Common myeloid progenitor, CD34-positive (primary cell): ENCODE results near the gene EXD3.
"Not testable (repeated sequence)": the region's sequence is repeated elsewhere in the genome, so short reads cannot be mapped to it uniquely, and the experiment has no call there.

Experiments
- CTCF ChIA-PET: fragments of 350-600 bp; sonication (Branson Sonifier 250); formaldehyde crosslinking; loops from one replicate; lab custom pipeline; 2021; ENCODE audit warnings: antibody characterized with exemption; lab: Charles Lee
- POLR2A ChIA-PET: fragments of 350-600 bp; sonication (Branson Sonifier 250); formaldehyde crosslinking; loops from one replicate; lab custom pipeline; 2021; ENCODE audit warnings: antibody characterized with exemption; lab: Charles Lee
- DNase-seq, 3 donors: peaks; one replicate each; pipeline versions ENCODE4 v3.0.0 to v3.0.0-alpha.2; 2013
- H3K27ac ChIP-seq, 2 experiments: 1 replicate in 1 of 2; 2 replicates in 1 of 2; pipeline ENCODE4 v1.7.0; 2013; ENCODE audit warnings: inconsistent platforms in 2 of 2, low read length in 2 of 2, mild to moderate bottlenecking in 2 of 2, low read depth in 1 of 2, moderate library complexity in 1 of 2; ENCODE audit not compliant: severe bottlenecking in 2 of 2, insufficient read depth in 1 of 2, poor library complexity in 1 of 2
- H3K27me3 ChIP-seq, 5 experiments: replicated peaks in 2 of 5; 1 replicate in 3 of 5; 2 replicates in 2 of 5; pipeline versions ENCODE4 v1.6.1 to v1.7.0; 2013; ENCODE audit warnings: low read length in 4 of 5, mild to moderate bottlenecking in 2 of 5, moderate library complexity in 2 of 5, inconsistent platforms in 1 of 5; ENCODE audit not compliant: insufficient read depth in 5 of 5, control insufficient read depth in 4 of 5
- H3K36me3 ChIP-seq, 4 experiments: 1 replicate in 2 of 4; 2 replicates in 2 of 4; pipeline versions ENCODE4 v1.6.1 to v1.7.0; 2013; ENCODE audit warnings: low read length in 3 of 4, control low read depth in 1 of 4, mild to moderate bottlenecking in 1 of 4; ENCODE audit not compliant: control insufficient read depth in 4 of 4, insufficient read depth in 4 of 4
- H3K4me1 ChIP-seq, 4 experiments: 1 replicate in 3 of 4; 2 replicates in 1 of 4; pipeline versions ENCODE4 v1.6.1 to v1.7.1; 2013; ENCODE audit warnings: low read length in 3 of 4, mild to moderate bottlenecking in 3 of 4, control low read depth in 1 of 4, inconsistent platforms in 1 of 4, moderate library complexity in 1 of 4; ENCODE audit not compliant: control insufficient read depth in 4 of 4, insufficient read depth in 4 of 4; ENCODE audit errors: control extremely low read depth in 1 of 4
- H3K4me3 ChIP-seq, 7 experiments: 1 replicate in 4 of 7; 2 replicates in 3 of 7; pipeline versions ENCODE4 v1.5.1 to v1.7.0; 2013; ENCODE audit warnings: mild to moderate bottlenecking in 7 of 7, low read length in 6 of 7, moderate library complexity in 6 of 7, inconsistent platforms in 2 of 7, low read depth in 2 of 7, control low read depth in 1 of 7; ENCODE audit not compliant: insufficient read depth in 4 of 7, control insufficient read depth in 1 of 7; ENCODE audit errors: extremely low read depth in 1 of 7
- H3K9me3 ChIP-seq, 5 experiments: 1 replicate in 4 of 5; 2 replicates in 1 of 5; pipeline versions ENCODE4 v1.6.1 to v1.7.1; 2013; ENCODE audit warnings: low read length in 4 of 5, mild to moderate bottlenecking in 2 of 5, inconsistent platforms in 1 of 5, low read depth in 1 of 5, moderate library complexity in 1 of 5; ENCODE audit not compliant: control insufficient read depth in 4 of 5, insufficient read depth in 2 of 5; ENCODE audit errors: control extremely low read depth in 1 of 5
- WGBS: methylation state at CpG from one replicate; pipeline ENCODE4 v1.1.5; 2013; ENCODE audit not compliant: insufficient coverage; 5-methylcytosine and 5-hydroxymethylcytosine counted together

Gene EXD3

GRCh38 chr9:137451264-137452005, 28.5 kb upstream of the EXD3 start:
- POLR2A ChIA-PET, DNase-seq, H3K27me3 ChIP-seq, CTCF ChIA-PET, H3K9me3 ChIP-seq, H3K4me3 ChIP-seq, H3K27ac ChIP-seq: not testable (repeated sequence)
- peaks cover 0 to 46% (median 8%) of the 10 kb centered on the region in 4 experiments for H3K36me3 ChIP-seq
- H3K4me1 ChIP-seq: peaks cover 0 to 45% (median 32%) of the 10 kb centered on the region in 4 experiments
- WGBS: 14% methylated on average over 2 of the region's 31 CpGs

GRCh38 chr9:137450539-137451222, 27.7 kb upstream of the EXD3 start:
- H3K27ac ChIP-seq, POLR2A ChIA-PET, H3K9me3 ChIP-seq, H3K27me3 ChIP-seq, H3K4me3 ChIP-seq: not testable (repeated sequence)
- Histone ChIP-seq H3K36me3 (peaks cover 0 to 39% (median 8%) of the 10 kb centered on the region in 4 experiments), H3K4me1 (peaks cover 0 to 49% (median 32%) of the 10 kb centered on the region in 4 experiments)
- peak in 2 of 3 donors; percentile 40 to 47 for DNase-seq
- CTCF ChIA-PET: interaction anchor here (0.6 kb wide), 1 partner anchor 177 kb away, joined by 3 read pairs; no protein-coding TSS in a partner anchor
- 28% methylated on average over 5 of the region's 24 CpGs for WGBS

- H3K27me3 ChIP-seq: no peaks in the 10 kb centered on the region
- POLR2A ChIA-PET: no interaction called here
- peaks cover 0 to 35% (median 7%) of the 10 kb centered on the region in 4 experiments for H3K36me3 ChIP-seq
- H3K4me3 ChIP-seq: no peak overlapping the region
- CTCF ChIA-PET: interaction anchor here (0.6 to 1.1 kb wide), 2 partner anchors 28 to 177 kb away, joined by 3 read pairs; partner anchors contain the start of gene EXD3
- peaks cover 0 to 55% (median 34%) of the 10 kb centered on the region in 4 experiments for H3K4me1 ChIP-seq
- 92% methylated on average over 10 of the region's 18 CpGs for WGBS
- no peaks in the 10 kb centered on the region for H3K9me3 ChIP-seq
- DNase-seq: peak in 1 of 3 donors; percentile 33
- no peak overlapping the region for H3K27ac ChIP-seq
These were observed 27.1 kb upstream of the EXD3 start for GRCh38 chr9:137449931-137450538.

DNA sequence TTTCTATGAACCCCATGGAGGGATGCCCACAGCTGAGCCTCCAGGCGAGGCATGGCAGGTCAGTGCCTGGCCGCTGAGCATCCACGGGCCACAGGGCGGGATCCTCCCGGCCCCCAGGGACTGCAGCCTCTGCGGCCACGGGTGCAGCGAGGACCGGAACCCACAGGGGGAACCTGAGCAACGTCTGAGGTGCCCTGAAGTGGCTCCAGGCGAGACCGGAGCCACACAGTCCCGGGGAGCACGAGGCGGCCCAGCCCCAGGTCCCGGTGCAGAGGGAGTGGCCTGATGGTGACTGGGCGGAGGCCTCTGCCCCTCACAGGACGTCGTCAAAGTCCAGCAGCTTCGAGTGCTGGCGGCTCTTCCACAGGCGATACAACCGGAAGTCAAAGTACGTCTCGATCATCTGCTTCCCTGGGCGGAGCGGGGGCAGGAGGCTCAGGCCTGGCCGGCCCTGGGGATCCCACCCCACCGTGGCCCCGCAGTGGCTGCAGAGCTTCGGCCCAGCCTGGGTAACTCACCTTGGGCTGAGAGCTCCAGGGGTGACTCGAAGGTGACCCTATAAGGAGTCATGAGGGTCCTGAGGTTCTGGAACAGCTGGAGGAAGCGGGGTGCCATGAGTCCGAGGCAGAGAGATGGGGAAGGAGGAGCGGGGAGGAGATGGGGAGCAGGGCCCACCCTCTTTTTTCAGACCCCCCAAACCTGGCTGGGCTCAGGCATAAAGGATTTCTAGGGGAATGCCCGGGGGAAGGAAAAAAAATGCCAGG, 26.3 kb upstream of the EXD3 start:
- WGBS: 96% methylated on average over 34 of the region's 36 CpGs
- Histone ChIP-seq H3K36me3 (peaks cover 0 to 28% (median 7%) of the 10 kb centered on the region in 4 experiments), H3K27me3 (no peaks in the 10 kb centered on the region), H3K9me3 (no peaks in the 10 kb centered on the region), H3K27ac (no peak overlapping the region), H3K4me3 (no peak overlapping the region), H3K4me1 (peaks cover 0 to 48% (median 28%) of the 10 kb centered on the region in 4 experiments)
- CTCF ChIA-PET: interaction anchor here (1.1 kb wide), 1 partner anchor 27 kb away, joined by 3 read pairs; the partner anchor contains the start of gene EXD3
- no peak for DNase-seq
- POLR2A ChIA-PET: interaction anchor here (0.7 to 1.5 kb wide), 2 partner anchors 13 to 217 kb away, joined by 4 read pairs; no protein-coding TSS in a partner anchor

- DNase-seq: no peak
- Histone ChIP-seq H3K4me1 (peaks cover 0 to 44% (median 24%) of the 10 kb centered on the region in 4 experiments), H3K9me3 (no peaks in the 10 kb centered on the region), H3K4me3 (no peak overlapping the region), H3K36me3 (peaks cover 0 to 28% (median 7%) of the 10 kb centered on the region in 4 experiments), H3K27me3 (no peaks in the 10 kb centered on the region), H3K27ac (no peak overlapping the region)
- WGBS: 98% methylated on average over 9 of the region's 16 CpGs
- ChIA-PET POLR2A (interaction anchor here (0.7 to 1.5 kb wide), 2 partner anchors 12 to 217 kb away, joined by 4 read pairs; no protein-coding TSS in a partner anchor), CTCF (interaction anchor here (1.1 to 1.7 kb wide), 3 partner anchors 14 to 162 kb away, joined by 3 to 5 read pairs (median 3); no protein-coding TSS in a partner anchor)
These were observed 25.6 kb upstream of the EXD3 start for GRCh38 chr9:137448602-137448962.
